Measurements from ENCODE around the gene CARNS1.

GRCh38 chr11:67417425-67417824 is 1.9 kb downstream of the CARNS1 start:
- TF ChIP-seq ZNF274 (IDR thresholded peaks at IDR 0.05; ENCODE audit: low read depth, low read length), result no peak
- no peak for TF ChIP-seq YY1 (IDR thresholded peaks at IDR 0.05; ENCODE audit: insufficient read depth, insufficient read length)
